ENCODE measurements around the gene RAX2. TPM values are rescaled to one million over a fixed set of nuclear protein-coding genes. Genes with fewer than 3 reads are reported as not detected.
A peak's percentile ranks its signal among the peaks of the same experiment; 100 is the strongest.

The RAX2 gene
- total and polyA plus RNA-seq, 2 of the 13 experiments (the other 11 are each of a cell fraction or from before 2014, with no cell fraction given) = not detected

- TF ChIP-seq, protein P1, sequence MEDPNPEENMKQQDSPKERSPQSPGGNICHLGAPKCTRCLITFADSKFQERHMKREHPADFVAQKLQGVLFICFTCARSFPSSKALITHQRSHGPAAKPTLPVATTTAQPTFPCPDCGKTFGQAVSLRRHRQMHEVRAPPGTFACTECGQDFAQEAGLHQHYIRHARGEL (CRISPR knock-in tag; IDR thresholded peaks at IDR 0.05) = no peak
- TF ChIP-seq ADNP (CRISPR knock-in tag; IDR thresholded peaks at IDR 0.05) = no peak
- TF ChIP-seq IKZF4 (CRISPR knock-in tag; IDR thresholded peaks at IDR 0.05; ENCODE audit: borderline replicate concordance, low read depth, not compliant biosample characterization) = no peak
- no peak for TF ChIP-seq ZMYM2 (CRISPR knock-in tag; IDR thresholded peaks at IDR 0.05)
- TF ChIP-seq ZNF235 (CRISPR knock-in tag; IDR thresholded peaks at IDR 0.05; ENCODE audit: borderline replicate concordance) = no peak
- TF ChIP-seq ZNF776 (CRISPR knock-in tag; IDR thresholded peaks at IDR 0.05) = no peak
- TF ChIP-seq KDM3A (CRISPR knock-in tag; IDR thresholded peaks at IDR 0.05; ENCODE audit: low read depth) = no peak
- TF ChIP-seq MBD4 (IDR thresholded peaks at IDR 0.05; ENCODE audit: borderline replicate concordance, low read length) = no peak
- TF ChIP-seq BRD4 (CRISPR knock-in tag; IDR thresholded peaks at IDR 0.05) = no peak
- peak; percentile 49; the same call in 1 of the 2 replicates for TF ChIP-seq YEATS2 (CRISPR knock-in tag; IDR thresholded peaks at IDR 0.05; ENCODE audit: borderline replicate concordance)
- TF ChIP-seq CCAR2 (optimal IDR thresholded peaks at IDR 0.05; ENCODE audit: low read depth, low read length) = no peak
- no peak for TF ChIP-seq THRA (CRISPR knock-in tag; IDR thresholded peaks at IDR 0.05; ENCODE audit: borderline replicate concordance)
- TF ChIP-seq, protein P2, sequence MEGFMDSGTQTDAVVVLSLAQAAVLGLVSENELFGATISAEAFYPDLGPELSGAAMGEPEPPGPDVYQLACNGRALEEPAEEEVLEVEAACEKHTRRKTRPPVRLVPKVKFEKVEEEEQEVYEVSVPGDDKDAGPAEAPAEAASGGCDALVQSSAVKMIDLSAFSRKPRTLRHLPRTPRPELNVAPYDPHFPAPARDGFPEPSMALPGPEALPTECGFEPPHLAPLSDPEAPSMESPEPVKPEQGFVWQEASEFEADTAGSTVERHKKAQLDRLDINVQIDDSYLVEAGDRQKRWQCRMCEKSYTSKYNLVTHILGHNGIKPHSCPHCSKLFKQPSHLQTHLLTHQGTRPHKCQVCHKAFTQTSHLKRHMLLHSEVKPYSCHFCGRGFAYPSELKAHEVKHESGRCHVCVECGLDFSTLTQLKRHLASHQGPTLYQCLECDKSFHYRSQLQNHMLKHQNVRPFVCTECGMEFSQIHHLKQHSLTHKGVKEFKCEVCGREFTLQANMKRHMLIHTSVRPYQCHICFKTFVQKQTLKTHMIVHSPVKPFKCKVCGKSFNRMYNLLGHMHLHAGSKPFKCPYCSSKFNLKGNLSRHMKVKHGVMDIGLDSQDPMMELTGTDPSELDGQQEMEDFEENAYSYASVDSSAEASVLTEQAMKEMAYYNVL (CRISPR knock-in tag; IDR thresholded peaks at IDR 0.05; ENCODE audit: borderline replicate concordance) = no peak
- TF ChIP-seq HNRNPL (IDR thresholded peaks at IDR 0.05; ENCODE audit: low read depth, low read length) = peak; percentile 60; the same call in 1 of the 2 replicates
- no peak for TF ChIP-seq RFX5 (IDR thresholded peaks at IDR 0.05; ENCODE audit: low read depth, low read length)
- no peak for TF ChIP-seq HES4 (CRISPR knock-in tag; IDR thresholded peaks at IDR 0.05; ENCODE audit: borderline replicate concordance)
- no peak for TF ChIP-seq ZNF556 (CRISPR knock-in tag; IDR thresholded peaks at IDR 0.05; ENCODE audit: borderline replicate concordance)
- TF ChIP-seq IRF1 (CRISPR knock-in tag; IDR thresholded peaks at IDR 0.05; ENCODE audit: low read depth) = no peak
- TF ChIP-seq UBTF (CRISPR knock-in tag; IDR thresholded peaks at IDR 0.05) = no peak
Measured at GRCh38 chr19:3762501-3763459, 9.2 kb downstream of the RAX2 start, which contains the start of gene MRPL54 (continued).
